HG03095 (cell line): ENCODE data around the gene ZNF701.
"Not testable (repeated sequence)": the region's sequence is repeated elsewhere in the genome, so short reads cannot be mapped to it uniquely, and the experiment has no call there.

Source experiments
- ATAC-seq: cut with Tn5 transposase; IDR thresholded peaks from one replicate; pipeline ENCODE4 v1.9.1; 2021; ENCODE audit warnings: moderate library complexity; ENCODE audit not compliant: unreplicated experiment

The ZNF701 gene

DNA sequence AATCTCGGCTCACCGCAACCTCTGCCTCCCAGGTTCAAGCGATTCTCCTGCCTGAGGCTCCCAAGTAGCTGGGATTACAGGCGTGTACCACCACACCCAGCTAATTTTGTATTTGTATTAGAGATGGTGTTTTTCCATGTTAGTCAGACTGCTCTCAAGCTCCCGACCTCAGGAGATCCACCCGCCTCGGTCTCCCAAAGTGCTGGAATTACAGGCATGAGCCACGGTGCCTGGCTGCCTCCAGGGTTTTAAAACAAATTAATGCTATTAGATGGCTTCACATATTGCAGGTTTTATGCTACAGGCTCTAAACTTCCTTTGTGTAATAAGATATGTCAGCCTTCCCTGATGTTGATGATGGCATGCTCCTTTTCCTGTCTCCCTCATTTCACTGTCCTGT lies 8.5 kb upstream of the ZNF701 start:
- ATAC-seq, result not testable (repeated sequence)

DNA sequence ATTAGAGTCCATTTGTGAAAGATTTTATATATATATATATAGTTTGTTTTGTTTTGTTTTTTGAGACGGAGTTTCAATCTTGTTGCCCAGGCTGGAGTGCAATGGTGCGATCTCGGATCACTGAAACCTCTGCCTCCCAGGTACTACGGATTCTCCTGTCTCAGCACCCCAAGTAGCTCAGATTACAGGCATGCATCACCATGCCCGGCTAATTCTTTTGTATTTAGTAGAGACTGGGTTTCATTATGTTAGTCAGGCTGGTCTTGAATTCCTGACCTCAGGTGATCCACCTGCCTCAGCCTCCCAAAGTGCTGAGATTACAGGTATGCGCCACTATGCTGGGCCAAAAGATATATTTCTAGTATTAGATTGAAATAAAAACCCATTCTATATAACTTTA lies 4.0 kb upstream of the ZNF701 start:
- ATAC-seq, result no peak

DNA sequence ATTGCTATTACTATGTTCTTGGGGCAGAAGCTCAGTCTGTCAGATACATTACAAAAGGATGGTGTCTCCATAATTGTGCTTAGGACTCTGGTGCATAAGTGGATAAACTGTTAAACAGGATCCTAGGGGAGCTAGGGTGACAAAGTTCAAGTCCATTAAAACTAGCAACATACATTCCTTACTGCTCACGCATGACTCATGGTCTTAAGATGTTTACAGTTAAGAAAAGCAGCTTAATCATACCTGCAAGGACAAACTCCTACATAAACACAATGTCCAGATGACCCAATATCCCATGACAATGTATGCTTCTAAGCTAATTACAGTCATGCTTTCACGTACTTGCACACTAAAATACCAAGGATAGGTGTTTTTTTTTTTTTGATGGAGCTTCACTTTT lies 3.5 kb upstream of the ZNF701 start:
- no peak for ATAC-seq

DNA sequence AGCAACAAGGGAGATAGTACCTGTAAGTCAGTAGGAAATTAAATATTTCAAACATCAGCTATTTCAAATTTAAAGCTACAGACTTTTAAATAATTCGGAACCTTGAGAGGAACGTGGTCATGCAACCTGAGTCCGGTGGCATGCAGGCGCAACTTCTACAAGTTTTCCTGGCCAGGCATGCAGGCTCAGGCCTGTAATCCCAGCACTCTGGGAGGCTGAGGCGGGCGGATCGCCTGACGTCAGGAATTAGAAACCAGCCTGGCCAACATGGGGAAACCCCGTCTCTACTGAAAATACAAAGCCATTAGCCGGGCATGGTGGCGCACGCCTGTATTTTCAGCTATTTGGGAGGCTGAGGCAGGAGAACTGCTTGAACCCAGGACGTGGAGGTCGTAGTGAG lies 2.2 kb upstream of the ZNF701 start:
- no peak for ATAC-seq

DNA sequence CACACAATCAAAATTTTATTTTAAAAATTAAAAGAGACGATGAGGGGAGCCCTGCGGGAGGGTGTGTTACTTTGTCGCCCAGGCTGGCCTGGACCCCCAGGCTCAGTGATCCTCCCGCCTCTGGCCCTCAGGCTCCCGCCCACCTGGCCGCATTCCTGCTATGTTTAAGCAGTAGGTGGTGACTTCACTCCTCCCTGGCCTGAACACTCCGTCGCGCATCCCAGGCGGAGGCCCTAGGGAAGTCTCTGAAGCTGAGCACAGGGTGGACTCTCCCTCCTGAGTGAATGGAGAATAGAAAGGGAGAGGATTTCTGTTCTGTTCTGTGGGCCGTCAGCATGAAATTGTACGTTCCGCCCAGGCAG lies 468 bp upstream of the ZNF701 start:
- not testable (repeated sequence) for ATAC-seq

DNA sequence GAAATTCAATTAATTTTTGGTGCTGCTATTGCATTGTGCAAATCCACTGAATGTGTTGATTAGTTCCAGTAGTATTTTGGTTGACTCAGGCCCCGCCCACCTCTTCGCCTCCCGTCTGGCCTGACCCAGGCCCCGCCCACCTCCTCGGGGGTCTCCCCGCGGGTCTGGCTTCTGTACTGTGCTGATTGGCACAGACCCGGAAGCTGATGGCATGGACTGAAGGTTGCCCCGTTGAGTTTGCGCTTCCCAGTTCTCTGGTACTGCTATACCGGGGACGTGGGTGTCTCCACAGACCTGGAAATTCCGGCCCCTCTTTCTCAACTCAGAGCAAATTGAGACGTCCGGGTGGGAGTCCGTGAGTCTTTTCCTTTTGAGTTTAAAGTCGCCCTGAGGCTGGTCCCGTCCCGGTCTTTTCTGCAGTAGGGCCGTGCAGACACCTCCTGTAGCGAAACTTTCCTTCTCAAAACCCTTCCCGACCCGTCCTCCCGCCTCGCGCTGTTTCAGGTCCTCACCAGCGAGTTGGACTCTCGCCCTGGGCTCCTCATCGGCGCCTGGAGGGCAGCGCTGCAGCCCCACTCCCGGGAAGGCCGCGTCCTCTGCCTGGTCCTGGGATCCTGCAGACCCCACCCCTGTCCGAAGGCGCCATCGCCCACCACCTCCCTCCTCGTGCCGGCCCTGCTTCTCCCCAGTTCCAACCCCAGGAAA lies 14.8 kb downstream of the ZNF701 start:
- ATAC-seq, result no peak

DNA sequence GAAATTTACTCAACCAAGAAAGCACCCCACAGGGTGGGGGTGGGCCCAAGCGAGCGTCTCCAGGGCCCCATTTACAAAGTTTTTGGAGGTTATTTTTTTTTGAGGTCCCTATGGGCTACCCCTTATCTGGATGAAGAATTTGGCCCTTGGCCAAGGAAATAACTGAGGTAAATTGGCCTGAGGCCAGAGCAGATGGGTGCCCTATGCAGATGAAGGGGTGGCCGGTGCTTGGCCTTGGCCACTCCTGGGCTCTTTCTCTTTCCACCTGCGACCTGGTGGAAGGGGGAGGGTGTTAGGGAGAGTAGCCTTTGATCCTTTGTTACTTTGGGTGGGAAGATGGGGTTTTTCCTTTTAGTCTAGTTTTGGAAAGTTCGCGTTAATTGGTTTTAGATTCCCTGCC lies 15.5 kb downstream of the ZNF701 start:
- ATAC-seq, result no peak

DNA sequence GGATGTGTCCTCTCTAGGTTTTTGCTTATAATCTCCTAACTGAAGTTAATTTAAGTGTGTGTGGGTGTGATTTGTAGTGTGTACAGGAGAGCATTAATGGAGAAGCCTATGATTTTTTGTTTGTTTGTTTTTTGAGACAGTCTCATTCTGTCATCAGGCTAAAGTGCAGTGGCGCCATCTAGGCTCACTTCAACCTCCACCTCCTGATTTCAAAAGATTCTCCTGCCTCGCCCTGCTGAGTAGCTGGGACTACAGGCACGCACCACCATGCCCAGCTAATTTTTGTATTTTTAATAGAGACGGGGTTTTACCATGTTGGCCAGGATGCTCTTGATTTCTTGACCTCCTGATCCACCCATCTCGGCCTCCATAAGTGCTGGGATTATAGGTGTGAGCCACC lies 20.6 kb downstream of the ZNF701 start:
- no peak for ATAC-seq

DNA sequence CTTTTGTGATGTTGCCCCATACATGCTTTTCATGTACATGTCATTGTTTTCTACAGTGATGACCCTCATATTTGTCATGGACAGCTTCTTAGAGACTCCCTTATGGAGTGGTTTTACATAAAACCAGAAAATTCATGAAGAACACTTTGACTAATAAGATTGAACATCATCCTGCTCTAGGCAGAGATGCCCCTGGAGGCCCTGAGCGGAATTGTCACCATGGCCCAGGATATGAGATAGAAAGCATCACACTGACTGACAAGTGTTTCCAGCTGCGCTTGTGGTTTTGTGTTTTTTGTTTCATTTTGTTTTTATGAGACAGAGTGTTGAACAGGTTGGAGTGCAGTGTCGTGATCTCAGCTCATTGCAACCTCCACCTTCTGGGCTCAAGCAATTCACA lies 22.2 kb downstream of the ZNF701 start:
- ATAC-seq, result no peak

DNA sequence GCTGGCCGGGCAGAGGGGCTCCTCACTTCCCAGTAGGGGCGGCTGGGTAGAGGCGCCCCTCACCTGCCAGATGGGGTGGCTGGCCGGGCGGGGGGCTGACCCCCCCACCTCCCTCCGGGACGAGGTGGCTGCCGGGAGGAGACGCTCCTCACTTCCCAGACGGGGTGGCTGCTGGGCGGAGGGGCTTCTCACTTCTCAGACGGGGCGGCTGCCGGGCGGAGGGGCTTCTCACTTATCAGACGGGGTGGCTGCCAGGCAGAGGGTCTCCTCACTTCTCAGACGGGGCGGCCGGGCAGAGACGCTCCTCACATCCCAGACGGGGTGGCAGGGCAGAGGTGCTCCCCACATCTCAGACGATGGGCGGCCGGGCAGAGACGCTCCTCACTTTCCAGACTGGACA lies 23.4 kb downstream of the ZNF701 start:
- ATAC-seq, result not testable (repeated sequence)

DNA sequence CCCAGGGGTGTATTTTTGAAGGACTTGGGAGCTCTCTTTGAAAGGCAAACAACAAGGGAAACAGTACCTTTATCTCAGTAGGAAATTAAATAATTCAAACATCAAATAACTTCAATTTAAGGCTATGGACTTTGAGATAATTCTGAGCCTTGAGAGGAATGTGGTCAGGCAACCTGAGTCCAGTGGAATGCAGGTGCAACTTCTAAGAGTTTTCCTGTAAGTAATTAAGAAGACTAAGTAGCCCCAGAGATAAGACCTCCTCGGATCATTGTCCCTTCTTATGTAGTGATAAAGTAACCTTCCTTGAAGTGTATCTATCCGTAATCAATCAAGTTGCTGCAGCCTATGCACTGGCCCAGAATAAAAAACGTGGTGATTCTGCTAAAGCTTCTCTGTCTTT lies 29.2 kb downstream of the ZNF701 start:
- ATAC-seq, result no peak

DNA sequence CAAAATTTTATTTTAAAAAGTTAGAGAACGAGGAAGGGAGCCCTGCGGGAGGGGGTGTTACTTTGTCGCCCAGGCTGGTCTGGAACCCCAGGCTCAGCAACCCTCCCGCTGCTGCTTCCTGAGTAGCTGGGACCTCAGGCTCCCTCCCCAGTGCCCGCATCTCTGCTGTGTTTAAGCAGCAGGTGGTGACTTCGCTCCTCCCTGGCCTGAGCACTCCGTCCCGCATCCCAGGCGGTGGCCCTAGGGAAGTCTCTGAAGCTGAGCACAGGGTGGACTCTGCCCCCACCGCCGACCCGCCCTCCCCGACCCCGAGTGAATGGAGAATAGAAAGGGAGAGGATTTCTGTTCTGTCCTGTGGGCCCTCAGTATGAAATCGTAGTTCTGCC lies 30.5 kb downstream of the ZNF701 start:
- peak; percentile 19 for ATAC-seq

DNA sequence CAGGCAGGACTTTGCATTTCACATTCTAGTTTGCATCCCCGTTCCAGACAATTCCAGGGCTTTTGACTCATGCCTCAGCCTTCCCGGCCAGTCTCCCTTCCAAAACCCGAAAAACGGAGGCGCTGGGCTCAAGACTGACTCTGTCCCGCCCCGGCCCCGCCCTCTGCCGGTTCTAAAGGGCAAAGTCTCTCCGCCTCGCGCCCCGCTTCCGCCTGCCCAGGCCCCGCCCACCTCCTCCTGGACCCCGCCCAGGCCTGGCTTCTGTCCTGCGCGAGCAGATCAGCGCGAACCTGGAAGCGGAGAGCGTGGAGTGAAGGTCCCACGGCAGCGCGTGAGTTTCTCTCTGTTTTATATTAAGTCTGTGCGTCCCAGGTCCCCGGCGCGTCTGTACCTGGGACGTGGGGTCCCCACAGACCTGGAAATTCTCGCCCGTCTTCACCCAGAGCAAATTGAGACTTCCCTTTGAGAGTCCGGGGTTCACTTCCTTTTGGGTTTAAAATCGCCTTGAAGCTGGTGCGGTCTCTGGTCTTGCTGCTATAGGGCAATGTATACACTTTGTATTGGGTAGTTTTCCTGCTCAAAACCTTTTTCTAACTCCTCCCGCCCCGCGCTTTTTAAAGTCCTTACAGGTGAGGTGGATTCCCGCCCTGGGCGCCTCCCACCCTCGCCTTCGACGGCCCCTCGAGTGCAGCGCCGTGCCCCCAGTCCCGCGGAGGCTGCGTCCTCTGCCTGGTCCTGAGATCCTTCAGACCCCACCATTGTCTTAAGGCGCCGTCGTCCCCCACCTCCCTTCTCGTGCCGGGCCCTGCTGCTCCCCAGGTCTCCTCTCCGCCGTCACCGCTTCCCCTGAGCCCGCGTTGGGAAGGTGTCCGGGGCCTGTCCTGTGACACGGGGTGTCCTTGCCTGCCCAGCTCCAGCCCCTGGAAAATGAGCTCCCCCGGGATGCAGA lies 31.2 kb downstream of the ZNF701 start:
- ATAC-seq, result peak; percentile 90

DNA sequence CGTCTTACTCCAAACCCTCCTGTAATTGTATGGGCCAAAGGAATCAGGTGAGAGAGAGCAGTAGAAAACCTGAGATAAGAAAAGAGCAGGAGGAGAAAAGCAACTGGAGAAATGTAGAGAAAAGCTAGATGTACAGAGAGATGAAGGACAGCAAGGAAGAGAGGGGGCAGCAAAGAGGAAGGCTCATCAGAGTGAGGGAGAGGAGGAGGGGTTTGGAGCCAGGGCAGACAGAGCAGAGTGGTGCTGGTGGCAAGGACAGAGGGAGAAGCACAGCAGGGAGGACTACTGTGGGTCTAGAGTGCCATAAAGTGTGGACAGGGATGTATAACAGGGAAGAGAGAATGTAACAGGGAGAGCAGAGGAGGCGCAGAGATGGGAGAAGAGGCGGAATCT lies 31.9 kb downstream of the ZNF701 start:
- not testable (repeated sequence) for ATAC-seq

DNA sequence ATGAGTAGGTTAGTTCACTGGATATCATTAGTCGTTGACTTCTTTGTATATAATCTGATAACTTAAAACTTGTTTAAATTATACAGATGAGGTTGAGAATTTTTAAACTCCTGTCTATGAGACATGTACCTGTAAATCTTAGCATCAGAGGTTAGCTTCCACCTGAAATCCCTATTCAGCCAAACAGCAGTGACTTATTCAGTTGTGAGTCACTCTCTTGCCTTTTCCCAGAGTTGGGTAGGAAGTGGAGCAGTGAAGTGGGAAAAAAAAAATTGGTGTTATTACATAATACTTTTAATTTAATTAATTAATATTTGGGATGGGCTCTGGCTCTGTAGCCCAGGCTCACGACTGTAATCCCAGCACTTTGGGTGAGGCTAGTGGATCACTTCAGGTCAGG lies 32.9 kb downstream of the ZNF701 start:
- ATAC-seq, result no peak

DNA sequence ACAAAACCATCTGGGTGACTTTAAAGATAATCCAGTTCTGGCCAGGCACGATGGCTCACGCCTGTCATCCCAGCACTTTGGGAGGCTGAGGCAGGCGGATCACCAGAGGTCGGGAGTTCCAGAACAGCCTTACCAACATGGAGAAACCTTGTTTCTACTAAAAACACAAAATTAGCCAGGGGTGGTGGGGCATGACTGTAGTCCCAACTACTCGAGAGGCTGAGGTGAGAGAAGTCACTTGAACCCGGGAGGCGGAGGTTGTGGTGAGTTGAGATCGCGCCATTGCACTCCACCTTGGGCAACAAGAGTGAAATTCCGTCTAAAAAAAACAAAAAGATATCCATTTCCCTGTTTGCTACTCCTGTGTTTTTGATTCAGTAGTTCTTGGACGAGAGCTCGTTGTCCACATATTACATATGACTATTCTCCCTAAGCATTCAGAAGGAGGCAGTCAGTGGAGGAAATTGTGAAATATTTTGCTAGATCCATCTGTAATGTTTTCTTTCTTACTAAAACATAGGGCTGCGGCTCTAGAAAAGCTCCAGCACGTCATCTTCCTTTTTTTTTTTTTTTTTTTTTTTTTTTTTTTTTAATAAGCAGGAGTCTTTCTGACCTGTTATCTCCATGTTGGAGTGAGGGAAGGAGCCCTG lies 33.6 kb downstream of the ZNF701 start:
- ATAC-seq, result no peak

DNA sequence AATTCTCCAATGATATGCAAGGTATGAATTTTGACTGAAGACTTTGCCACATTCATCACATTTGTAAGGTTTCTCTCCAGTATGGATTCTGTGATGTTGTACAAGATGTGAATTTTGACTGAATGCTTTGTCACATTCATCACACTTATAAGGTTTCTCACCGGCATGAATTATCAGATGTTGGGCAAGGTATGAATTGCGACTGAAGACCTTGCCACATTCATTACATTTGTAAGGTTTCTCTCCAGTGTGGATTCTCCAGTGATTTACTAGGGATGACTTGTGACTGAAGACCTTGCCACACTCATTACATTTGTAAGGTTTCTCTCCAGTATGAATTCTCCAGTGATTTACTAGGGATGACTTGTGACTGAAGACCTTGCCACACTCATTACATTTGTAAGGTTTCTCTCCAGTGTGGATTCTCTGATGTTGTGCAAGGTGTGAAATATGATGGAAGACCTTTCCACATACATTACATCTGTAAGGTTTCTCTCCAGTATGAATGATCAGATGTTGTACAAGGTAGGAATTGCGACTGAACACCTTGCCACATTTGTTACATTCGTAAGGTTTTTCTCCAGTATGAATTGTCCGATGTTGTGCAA lies 43.3 kb downstream of the ZNF701 start:
- ATAC-seq, result no peak

DNA sequence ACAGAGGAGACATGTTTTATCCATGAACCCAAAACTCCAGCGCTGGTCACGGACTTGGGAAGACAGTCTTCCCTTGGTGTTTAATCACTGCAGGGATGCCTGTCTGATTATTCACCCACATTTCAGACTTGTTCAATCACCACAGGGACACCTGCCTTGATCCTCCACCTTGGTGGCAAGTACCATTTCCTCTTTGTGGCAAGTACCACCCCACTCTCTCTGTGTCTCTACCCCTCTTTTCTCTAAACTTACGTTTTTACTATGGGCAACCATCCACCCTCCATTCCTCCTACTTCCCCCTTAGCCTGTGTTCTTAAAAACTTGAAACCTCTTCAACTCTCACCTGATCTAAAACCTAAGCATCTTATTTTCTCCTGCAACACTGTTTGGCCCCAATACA lies 51.3 kb downstream of the ZNF701 start:
- no peak for ATAC-seq

DNA sequence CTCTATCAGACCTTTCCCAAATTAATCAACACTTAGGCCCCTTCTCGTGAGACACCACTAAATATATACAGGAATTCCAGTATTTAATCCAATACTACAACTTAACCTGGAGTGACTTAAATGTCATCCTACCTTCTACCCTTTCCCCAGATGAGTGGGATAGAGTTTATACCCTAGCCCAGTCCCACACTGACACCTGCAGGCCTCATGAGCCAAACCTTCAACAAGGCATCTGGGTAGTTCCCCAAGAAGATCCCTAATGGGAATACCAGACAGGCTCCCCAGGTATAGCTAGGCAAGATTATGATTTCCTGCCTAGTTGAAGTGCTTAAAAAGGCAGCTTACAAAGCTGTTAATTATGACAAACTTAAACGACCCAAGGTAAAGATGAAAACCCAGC lies 52.2 kb downstream of the ZNF701 start:
- ATAC-seq, result no peak

DNA sequence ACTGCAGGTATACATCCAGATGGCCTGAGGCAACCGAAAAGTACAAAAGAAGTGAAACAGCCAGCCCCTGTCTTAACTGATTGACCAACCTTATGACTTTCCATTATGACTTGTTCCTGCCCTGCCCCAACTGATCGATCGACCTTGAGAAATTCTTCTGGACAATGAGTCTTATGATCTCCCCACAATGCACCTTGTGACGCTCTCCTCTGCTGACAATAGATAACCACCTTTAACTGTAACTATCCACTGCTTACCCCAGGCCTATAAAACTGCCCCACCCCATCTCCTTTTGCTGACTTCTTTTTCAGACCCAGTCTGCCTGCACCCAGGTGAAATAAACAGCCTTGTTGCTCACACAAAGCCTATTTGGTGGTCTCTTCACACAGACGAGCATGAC lies 56.8 kb downstream of the ZNF701 start:
- no peak for ATAC-seq

DNA sequence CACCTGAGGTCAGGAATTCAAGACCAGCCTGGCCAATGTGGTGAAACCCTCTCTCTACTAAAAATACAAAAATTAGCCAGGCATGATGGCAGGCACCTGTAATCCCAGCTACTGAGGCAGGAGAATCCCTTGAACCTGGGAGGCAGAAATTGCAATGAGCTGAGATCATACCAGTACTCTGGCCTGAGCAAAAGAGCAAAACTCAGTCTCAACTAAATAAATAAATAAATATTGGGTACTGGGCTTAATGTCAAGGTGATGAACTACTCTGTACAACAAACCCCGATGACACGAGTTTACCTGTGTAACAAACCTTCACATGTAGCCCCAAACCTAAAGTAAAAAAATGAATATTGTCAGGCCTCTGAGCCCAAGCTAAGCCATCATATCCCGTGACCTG lies 57.4 kb downstream of the ZNF701 start:
- ATAC-seq, result not testable (repeated sequence)
